ENCODE measurements around the gene ELFN1.

The ELFN1 gene

GRCh38 chr7:1704811-1705738 lies 35.0 kb downstream of the ELFN1 start:
- no peak for TF ChIP-seq GATA2 (IDR thresholded peaks at IDR 0.05; ENCODE audit: low read depth, low read length)
- no peak for TF ChIP-seq GATA3 (IDR thresholded peaks at IDR 0.05; ENCODE audit: low read depth, low read length)

- TF ChIP-seq GATA3 (IDR thresholded peaks at IDR 0.05; ENCODE audit: low read depth, low read length) (no peak), GATA2 (IDR thresholded peaks at IDR 0.05; ENCODE audit: low read depth, low read length) (no peak)
These were observed 35.8 kb downstream of the ELFN1 start for GRCh38 chr7:1705856-1706255.

GRCh38 chr7:1706381-1706720 lies 36.3 kb downstream of the ELFN1 start:
- no peak for TF ChIP-seq GATA3 (IDR thresholded peaks at IDR 0.05; ENCODE audit: low read depth, low read length)
- no peak for TF ChIP-seq GATA2 (IDR thresholded peaks at IDR 0.05; ENCODE audit: low read depth, low read length)

GRCh38 chr7:1706721-1707613 lies 36.9 kb downstream of the ELFN1 start:
- no peak for TF ChIP-seq GATA3 (IDR thresholded peaks at IDR 0.05; ENCODE audit: low read depth, low read length)
- TF ChIP-seq GATA2 (IDR thresholded peaks at IDR 0.05; ENCODE audit: low read depth, low read length), result no peak

- TF ChIP-seq GATA2 (IDR thresholded peaks at IDR 0.05; ENCODE audit: low read depth, low read length), result no peak
- TF ChIP-seq GATA3 (IDR thresholded peaks at IDR 0.05; ENCODE audit: low read depth, low read length), result no peak
These were observed 37.9 kb downstream of the ELFN1 start for GRCh38 chr7:1707756-1708595.

GRCh38 chr7:1708596-1709251 lies 38.6 kb downstream of the ELFN1 start:
- TF ChIP-seq GATA3 (IDR thresholded peaks at IDR 0.05; ENCODE audit: low read depth, low read length), result no peak
- TF ChIP-seq GATA2 (IDR thresholded peaks at IDR 0.05; ENCODE audit: low read depth, low read length), result 0 out of 2 replicates have a peak, but pooled peaks have one; percentile 42

- TF ChIP-seq GATA3 (IDR thresholded peaks at IDR 0.05; ENCODE audit: low read depth, low read length) (no peak), GATA2 (IDR thresholded peaks at IDR 0.05; ENCODE audit: low read depth, low read length) (no peak)
These were observed 39.2 kb downstream of the ELFN1 start for GRCh38 chr7:1709281-1709680.

GRCh38 chr7:1709900-1710299 lies 39.8 kb downstream of the ELFN1 start:
- TF ChIP-seq GATA2 (IDR thresholded peaks at IDR 0.05; ENCODE audit: low read depth, low read length) (no peak), GATA3 (IDR thresholded peaks at IDR 0.05; ENCODE audit: low read depth, low read length) (no peak)

- TF ChIP-seq GATA3 (IDR thresholded peaks at IDR 0.05; ENCODE audit: low read depth, low read length), result no peak
- TF ChIP-seq GATA2 (IDR thresholded peaks at IDR 0.05; ENCODE audit: low read depth, low read length), result no peak
These were observed 40.9 kb downstream of the ELFN1 start for GRCh38 chr7:1710936-1711335.

GRCh38 chr7:1712907-1713501 lies 42.9 kb downstream of the ELFN1 start:
- TF ChIP-seq GATA3 (IDR thresholded peaks at IDR 0.05; ENCODE audit: low read depth, low read length) (no peak), GATA2 (IDR thresholded peaks at IDR 0.05; ENCODE audit: low read depth, low read length) (no peak; the same call in 1 of the 2 replicates)

GRCh38 chr7:1713502-1714484 lies 43.7 kb downstream of the ELFN1 start:
- no peak for TF ChIP-seq GATA3 (IDR thresholded peaks at IDR 0.05; ENCODE audit: low read depth, low read length)
- peak; percentile 64 for TF ChIP-seq GATA2 (IDR thresholded peaks at IDR 0.05; ENCODE audit: low read depth, low read length)

Measured in SH-SY5Y (cell line).